ENCODE results near the gene TWIST2.

Gene TWIST2

GRCh38 chr2:238947920-238948710 lies 100.2 kb downstream of the TWIST2 start:
- TF ChIP-seq REST (IDR thresholded peaks at IDR 0.05; ENCODE audit: insufficient replicate concordance, low read depth) (no peak), POLR2AphosphoS5 (IDR thresholded peaks at IDR 0.05; ENCODE audit: low read depth) (no peak), GABPA (IDR thresholded peaks at IDR 0.05; ENCODE audit: low read depth) (no peak), SPI1 (IDR thresholded peaks at IDR 0.05; ENCODE audit: borderline replicate concordance, low read depth) (no peak), CTCF (IDR thresholded peaks at IDR 0.05; ENCODE audit: insufficient read depth, low read length) (no peak)
- Histone ChIP-seq H3K27ac (replicated peaks) (no peak overlapping the region), H3K4me3 (replicated peaks; ENCODE audit: insufficient read depth, low read length) (no peak overlapping the region), H3K27me3 (ENCODE audit: insufficient read depth, poor library complexity, severe bottlenecking) (no peaks in the 10 kb centered on the region)
- peak; percentile 13 to 30 for DNase-seq (ENCODE audit: low read depth in 1 of 2, low spot score in 1 of 2)

- Histone ChIP-seq H3K27me3 (ENCODE audit: insufficient read depth, poor library complexity, severe bottlenecking) (no peaks in the 10 kb centered on the region), H3K27ac (replicated peaks) (no peak overlapping the region), H3K4me3 (replicated peaks; ENCODE audit: insufficient read depth, low read length) (no peak overlapping the region)
- no peak for DNase-seq (ENCODE audit: low read depth in 1 of 2, low spot score in 1 of 2)
- TF ChIP-seq REST (IDR thresholded peaks at IDR 0.05; ENCODE audit: insufficient replicate concordance, low read depth) (no peak), SPI1 (IDR thresholded peaks at IDR 0.05; ENCODE audit: borderline replicate concordance, low read depth) (no peak), GABPA (IDR thresholded peaks at IDR 0.05; ENCODE audit: low read depth) (no peak)
Measured at GRCh38 chr2:238948765-238949641, 101.1 kb downstream of the TWIST2 start.

- no peak for TF ChIP-seq REST (IDR thresholded peaks at IDR 0.05; ENCODE audit: insufficient replicate concordance, low read depth)
- TF ChIP-seq POLR2AphosphoS5 (IDR thresholded peaks at IDR 0.05; ENCODE audit: low read depth) = no peak
- TF ChIP-seq GABPA (IDR thresholded peaks at IDR 0.05; ENCODE audit: low read depth) = no peak
- no peak for TF ChIP-seq CTCF (IDR thresholded peaks at IDR 0.05; ENCODE audit: insufficient read depth, low read length)
- TF ChIP-seq SPI1 (IDR thresholded peaks at IDR 0.05; ENCODE audit: borderline replicate concordance, low read depth) = no peak
- no peak overlapping the region for H3K4me3 ChIP-seq (replicated peaks; ENCODE audit: insufficient read depth, low read length)
- H3K27ac ChIP-seq (replicated peaks) = no peak overlapping the region
- no peak for DNase-seq (ENCODE audit: low read depth in 1 of 2, low spot score in 1 of 2)
- H3K27me3 ChIP-seq (ENCODE audit: insufficient read depth, poor library complexity, severe bottlenecking) = no peaks in the 10 kb centered on the region
Measured at GRCh38 chr2:238949710-238950345, 101.9 kb downstream of the TWIST2 start.

Data from HL-60 (cell line).